ENCODE measurements around the gene PIP4K2A.

The PIP4K2A gene

GRCh38 chr10:22491931-22492615 lies 222.3 kb downstream of the PIP4K2A start:
- Histone ChIP-seq H3K9ac (ENCODE audit: low read depth, low read length) (no peak overlapping the region), H3K36me3 (ENCODE audit: insufficient read depth, low read length) (no peaks in the 10 kb centered on the region), H3K4me1 (ENCODE audit: insufficient read depth, low read length) (no peaks in the 10 kb centered on the region), H3K9me3 (ENCODE audit: control insufficient read depth, insufficient read depth, low read length) (no peaks in the 10 kb centered on the region)

DNA sequence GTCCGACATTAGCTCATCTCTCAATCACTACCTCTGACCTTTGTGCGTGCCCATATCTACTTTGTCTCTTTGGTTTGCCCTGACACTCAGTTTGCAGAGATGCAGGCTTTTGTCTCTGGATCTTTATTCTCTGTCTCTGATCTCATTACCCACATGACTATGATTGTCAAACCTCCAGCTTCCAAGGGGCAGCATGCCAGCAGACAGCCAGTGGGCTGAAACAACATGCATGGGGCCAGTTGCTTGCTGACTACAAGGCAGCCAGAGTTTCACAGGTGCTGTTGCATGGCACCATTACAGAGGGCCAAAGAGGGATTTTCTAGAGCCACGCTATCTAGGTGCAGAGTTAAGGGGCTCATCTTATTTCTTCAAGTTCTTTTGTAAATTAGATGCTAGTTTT lies 222.9 kb downstream of the PIP4K2A start:
- Histone ChIP-seq H3K9ac (ENCODE audit: low read depth, low read length) (no peak overlapping the region), H3K4me1 (ENCODE audit: insufficient read depth, low read length) (no peaks in the 10 kb centered on the region), H3K9me3 (ENCODE audit: control insufficient read depth, insufficient read depth, low read length) (no peaks in the 10 kb centered on the region), H3K36me3 (ENCODE audit: insufficient read depth, low read length) (no peaks in the 10 kb centered on the region)

DNA sequence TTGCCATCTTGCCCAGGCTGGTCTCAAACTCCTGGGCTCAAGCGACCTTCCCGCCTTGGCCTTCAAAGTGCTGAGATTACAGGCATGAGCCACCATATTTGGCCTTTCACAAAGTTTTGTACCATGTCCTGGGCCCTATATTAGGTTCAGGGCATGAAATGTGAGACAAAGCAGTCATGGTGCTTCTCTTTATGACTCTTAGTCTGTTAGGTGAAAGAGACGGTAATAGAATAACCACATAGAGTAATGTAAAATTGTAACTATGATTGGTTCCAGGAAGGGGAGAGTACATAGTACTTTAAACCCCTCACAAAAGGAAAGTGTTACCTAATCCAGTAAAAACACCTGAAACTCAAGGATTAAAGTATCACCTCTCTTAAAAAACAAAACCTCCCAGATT lies 224.4 kb downstream of the PIP4K2A start:
- H3K9me3 ChIP-seq (ENCODE audit: control insufficient read depth, insufficient read depth, low read length): no peaks in the 10 kb centered on the region
- H3K4me1 ChIP-seq (ENCODE audit: insufficient read depth, low read length): no peaks in the 10 kb centered on the region
- H3K9ac ChIP-seq (ENCODE audit: low read depth, low read length): no peak overlapping the region
- no peaks in the 10 kb centered on the region for H3K36me3 ChIP-seq (ENCODE audit: insufficient read depth, low read length)

DNA sequence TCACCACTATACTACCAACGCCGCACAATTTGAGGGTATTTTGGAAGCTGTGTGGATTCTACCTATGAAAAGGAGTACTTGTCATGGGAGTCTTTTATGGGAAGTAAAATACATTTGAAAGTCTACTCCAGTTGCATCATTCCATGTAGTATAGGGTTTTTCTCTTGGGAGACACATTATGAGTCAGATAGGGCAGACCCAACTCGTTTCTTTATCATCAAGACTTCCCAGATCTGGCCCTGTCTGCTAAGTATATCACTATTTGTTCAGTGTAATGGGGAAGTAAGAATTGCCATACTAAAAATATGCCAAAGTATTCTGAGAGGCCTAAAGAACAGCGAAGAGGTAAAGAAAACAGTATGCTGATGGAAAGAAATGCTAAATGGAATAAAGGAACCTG lies 224.9 kb downstream of the PIP4K2A start:
- no peaks in the 10 kb centered on the region for H3K36me3 ChIP-seq (ENCODE audit: insufficient read depth, low read length)

DNA sequence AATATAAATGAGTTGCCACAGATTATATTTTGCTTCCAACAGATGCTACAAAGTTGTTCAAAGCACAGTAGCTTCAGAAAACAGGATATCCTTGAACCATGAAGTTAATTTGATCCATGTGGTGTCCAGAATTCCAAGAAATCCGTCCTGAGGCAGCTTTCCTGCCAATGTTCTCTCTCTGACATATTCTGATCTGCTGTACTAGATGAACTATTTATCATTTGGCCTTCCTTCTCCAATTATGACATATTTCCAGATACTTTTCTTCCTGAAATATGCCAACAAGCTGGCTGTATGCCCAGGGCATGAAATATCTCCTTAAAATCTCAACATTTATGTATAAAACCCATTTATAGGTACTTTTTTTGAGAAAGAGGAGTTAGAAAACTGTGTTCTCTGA lies 227.9 kb downstream of the PIP4K2A start:
- H3K9ac ChIP-seq (ENCODE audit: low read depth, low read length): no peak overlapping the region
- H3K36me3 ChIP-seq (ENCODE audit: insufficient read depth, low read length): no peaks in the 10 kb centered on the region
- H3K9me3 ChIP-seq (ENCODE audit: control insufficient read depth, insufficient read depth, low read length): no peaks in the 10 kb centered on the region
- peaks cover 12% of the 10 kb centered on the region for H3K4me1 ChIP-seq (ENCODE audit: insufficient read depth, low read length)

More for the DNA sequence above, 224.9 kb downstream of the PIP4K2A start:
- no peaks in the 10 kb centered on the region for H3K4me1 ChIP-seq (ENCODE audit: insufficient read depth, low read length)
- H3K9me3 ChIP-seq (ENCODE audit: control insufficient read depth, insufficient read depth, low read length): no peaks in the 10 kb centered on the region
- no peak overlapping the region for H3K9ac ChIP-seq (ENCODE audit: low read depth, low read length)
